WI38 (cell line): ENCODE measurements around the gene KIF26B.

Experiments used
- H3K4me3 ChIP-seq: 2 replicates; pipeline ENCODE4 v1.5.1; 2011; ENCODE audit warnings: low read depth, mild to moderate bottlenecking, control low read depth, low read length
- TF ChIP-seq, protein P1 (sequence below): IDR thresholded peaks from 2 replicates; pipeline ENCODE4 v1.5.1; 2012; ENCODE audit warnings: low read depth, mild to moderate bottlenecking, control low read depth, low read length

KIF26B gene

DNA sequence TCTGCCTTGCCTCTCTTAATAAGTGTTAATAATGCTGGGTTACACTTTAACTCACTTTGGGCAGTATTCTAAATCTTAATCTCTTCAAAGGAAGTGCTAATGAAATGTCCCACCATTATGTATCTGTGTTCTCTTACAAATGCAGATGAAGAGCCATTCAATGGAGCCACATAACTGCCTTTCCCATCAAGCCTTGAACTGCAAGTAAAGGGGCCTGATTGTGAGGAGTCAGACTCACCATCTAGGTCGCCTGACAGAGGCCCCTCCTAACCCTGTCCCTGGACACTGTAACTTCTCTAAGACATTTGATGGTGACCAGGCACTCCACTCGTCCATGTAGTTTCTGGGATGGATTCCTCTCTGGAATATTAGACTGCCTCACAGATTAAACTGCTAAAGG is 329.4 kb downstream of the KIF26B start:
- TF ChIP-seq, protein P1, sequence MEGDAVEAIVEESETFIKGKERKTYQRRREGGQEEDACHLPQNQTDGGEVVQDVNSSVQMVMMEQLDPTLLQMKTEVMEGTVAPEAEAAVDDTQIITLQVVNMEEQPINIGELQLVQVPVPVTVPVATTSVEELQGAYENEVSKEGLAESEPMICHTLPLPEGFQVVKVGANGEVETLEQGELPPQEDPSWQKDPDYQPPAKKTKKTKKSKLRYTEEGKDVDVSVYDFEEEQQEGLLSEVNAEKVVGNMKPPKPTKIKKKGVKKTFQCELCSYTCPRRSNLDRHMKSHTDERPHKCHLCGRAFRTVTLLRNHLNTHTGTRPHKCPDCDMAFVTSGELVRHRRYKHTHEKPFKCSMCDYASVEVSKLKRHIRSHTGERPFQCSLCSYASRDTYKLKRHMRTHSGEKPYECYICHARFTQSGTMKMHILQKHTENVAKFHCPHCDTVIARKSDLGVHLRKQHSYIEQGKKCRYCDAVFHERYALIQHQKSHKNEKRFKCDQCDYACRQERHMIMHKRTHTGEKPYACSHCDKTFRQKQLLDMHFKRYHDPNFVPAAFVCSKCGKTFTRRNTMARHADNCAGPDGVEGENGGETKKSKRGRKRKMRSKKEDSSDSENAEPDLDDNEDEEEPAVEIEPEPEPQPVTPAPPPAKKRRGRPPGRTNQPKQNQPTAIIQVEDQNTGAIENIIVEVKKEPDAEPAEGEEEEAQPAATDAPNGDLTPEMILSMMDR: no peak
- no peak overlapping the region for H3K4me3 ChIP-seq

DNA sequence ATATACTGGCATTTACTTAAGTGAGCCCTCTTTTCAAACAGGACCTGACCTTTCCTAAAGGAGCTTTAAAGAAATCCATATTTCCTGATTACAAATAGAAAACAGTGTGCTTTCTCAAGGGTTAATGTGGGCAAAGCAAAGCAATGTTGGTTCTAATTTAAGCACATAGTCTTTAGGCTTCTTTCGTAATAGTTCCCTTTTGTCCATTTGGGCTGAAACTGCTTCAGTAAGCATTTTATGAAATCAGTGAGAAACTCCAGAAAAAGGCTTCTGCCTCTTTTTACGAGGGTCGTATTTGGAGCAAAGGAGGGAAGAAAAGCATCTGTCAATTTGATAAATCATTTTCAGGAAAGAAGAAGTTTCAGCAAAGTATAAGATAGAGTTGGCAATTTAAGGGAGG is 331.2 kb downstream of the KIF26B start:
- H3K4me3 ChIP-seq: no peak overlapping the region
- TF ChIP-seq, protein P1: no peak

DNA sequence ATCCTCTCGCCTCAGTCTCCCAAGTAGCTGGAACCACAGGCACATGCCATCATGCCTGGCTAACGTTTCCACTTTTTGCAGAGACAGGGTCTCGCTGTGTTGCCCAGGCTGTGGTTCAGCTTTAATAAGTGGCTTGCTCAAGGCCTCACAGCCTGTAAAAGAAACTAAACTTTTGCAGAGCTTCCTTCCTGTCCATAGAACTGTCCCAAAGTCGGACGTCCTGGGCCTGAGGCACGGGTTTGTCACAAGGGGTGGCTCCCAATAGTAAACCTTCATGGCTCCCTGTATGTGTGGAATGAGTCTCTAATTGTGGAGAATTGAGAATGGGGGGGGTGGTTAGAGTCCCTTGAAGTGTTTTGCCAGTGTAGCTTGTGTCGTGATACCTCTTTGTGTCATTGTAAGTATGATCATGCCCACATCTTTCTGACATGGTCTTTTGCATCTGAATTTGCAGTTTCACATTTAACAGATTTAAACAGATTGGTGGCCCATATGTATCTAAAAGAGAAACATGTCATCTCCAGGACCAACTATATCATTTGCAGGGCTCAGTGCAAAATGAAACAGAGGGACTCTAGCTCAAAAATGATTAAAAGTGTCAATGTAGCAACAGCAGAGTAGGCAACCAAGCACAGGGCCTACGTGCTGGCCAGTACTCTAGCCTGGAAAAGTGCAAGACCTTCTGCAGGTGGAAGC is 332.1 kb downstream of the KIF26B start:
- H3K4me3 ChIP-seq: no peak overlapping the region
- TF ChIP-seq, protein P1: no peak

DNA sequence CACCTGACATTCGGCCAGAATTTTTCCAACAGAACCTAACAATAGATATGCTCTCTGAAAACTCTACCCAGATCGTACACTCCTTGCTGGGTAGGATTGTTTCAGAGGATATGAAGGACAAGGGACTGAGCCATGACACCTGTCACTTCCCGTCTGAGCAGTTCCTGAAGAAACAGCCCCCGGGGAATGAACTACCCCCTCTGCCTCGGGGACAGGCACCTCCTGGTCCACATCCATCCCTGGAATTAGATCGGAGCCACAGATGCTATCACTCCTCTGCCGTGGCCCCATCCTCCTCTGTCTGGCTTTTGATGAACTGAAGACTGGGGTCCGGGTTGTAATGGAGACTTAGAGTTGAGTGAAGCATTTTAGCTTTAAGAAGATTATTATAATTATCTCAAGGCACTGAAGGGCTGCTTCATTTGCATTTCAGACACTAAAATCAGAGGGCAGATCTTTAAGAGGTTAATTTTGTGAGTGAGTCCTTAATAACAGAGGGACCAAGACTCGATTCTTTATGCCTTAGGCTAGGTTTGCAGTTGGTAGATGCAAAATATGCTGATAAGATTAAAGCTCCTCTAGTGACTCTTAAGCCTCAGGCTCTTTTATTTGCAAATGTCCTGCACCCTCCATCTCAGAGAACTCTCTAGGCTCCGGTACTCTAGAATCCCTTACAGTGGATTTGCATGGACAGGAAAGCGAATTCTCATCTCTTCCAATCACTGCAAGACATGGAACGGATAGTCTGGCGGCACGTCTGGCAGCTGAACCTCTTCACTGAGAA is 333.8 kb downstream of the KIF26B start:
- no peak overlapping the region for H3K4me3 ChIP-seq
- TF ChIP-seq, protein P1: no peak

DNA sequence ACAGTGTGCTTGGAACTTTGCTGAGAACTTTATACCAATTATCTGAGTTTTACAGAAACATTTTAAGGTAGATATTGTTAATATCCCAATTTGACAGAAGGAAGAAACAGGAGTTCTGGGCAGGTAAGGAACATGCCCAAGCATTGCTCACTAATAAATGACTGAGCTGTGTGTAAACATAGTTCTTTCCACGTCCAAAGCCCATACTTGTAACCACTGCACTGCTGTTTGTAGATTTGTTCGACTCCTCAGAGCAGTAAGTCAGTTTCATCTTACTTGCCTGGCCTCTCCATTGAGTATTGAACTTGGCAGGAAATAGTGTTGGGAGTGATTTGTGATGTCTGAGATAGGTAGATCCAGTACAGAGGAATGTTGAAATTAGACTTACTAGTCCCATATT is 335.1 kb downstream of the KIF26B start:
- no peak overlapping the region for H3K4me3 ChIP-seq
- TF ChIP-seq, protein P1: no peak

DNA sequence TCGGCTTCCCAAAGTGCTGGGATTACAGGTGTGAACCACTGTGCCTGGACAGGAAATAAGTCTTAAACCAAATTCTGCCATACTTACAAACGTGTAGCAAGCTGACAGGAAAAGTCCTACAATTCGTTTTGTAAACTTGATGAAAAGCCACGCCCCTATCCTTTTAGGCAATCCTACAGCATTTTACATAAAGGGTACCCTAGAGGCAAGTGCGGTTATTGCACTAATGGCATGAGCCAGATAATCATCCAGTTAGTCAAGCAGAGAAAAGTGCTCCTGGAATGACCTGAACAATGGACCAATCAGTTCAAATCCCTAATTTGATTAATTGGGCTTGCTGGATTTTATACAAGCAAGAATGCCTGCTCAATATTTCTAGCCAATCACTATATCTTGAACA is 338.2 kb downstream of the KIF26B start:
- TF ChIP-seq, protein P1: no peak
- H3K4me3 ChIP-seq: no peak overlapping the region

DNA sequence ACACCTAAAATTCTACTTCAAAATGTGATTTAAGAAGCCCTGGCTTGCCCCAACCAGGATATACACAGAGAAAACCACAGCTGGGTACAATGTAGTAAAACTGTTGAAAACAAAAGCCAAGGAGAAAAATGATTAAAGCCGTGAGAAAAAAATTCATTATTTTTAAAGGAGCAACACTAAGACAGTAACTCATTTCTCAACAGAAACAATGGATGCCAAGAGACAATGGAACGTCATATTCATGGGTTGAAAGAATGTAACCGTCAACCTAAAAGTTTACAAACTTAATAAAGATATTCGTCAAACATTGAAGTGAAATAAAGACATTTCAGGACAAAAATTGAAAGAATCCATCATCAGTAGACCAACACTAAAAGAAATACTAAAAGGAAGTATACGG is 340.9 kb downstream of the KIF26B start:
- TF ChIP-seq, protein P1: no peak

More for the DNA sequence above, 340.9 kb downstream of the KIF26B start:
- H3K4me3 ChIP-seq: no peak overlapping the region
